NCI-H2029 treated with DMSO at 0.1 percent for 48 hours (cell line): Measurements from ENCODE around the gene MFAP2.
"Not testable (repeated sequence)": the region's sequence is repeated elsewhere in the genome, so short reads cannot be mapped to it uniquely, and the experiment has no call there.

Experiments
- DNase-seq: peaks from one replicate; lab custom pipeline; 2025; lab: John Stamatoyannopoulos, UW

Gene MFAP2

GRCh38 chr1:16961297-16962133 lies 18.9 kb downstream of the MFAP2 start:
- no peak for DNase-seq

DNA sequence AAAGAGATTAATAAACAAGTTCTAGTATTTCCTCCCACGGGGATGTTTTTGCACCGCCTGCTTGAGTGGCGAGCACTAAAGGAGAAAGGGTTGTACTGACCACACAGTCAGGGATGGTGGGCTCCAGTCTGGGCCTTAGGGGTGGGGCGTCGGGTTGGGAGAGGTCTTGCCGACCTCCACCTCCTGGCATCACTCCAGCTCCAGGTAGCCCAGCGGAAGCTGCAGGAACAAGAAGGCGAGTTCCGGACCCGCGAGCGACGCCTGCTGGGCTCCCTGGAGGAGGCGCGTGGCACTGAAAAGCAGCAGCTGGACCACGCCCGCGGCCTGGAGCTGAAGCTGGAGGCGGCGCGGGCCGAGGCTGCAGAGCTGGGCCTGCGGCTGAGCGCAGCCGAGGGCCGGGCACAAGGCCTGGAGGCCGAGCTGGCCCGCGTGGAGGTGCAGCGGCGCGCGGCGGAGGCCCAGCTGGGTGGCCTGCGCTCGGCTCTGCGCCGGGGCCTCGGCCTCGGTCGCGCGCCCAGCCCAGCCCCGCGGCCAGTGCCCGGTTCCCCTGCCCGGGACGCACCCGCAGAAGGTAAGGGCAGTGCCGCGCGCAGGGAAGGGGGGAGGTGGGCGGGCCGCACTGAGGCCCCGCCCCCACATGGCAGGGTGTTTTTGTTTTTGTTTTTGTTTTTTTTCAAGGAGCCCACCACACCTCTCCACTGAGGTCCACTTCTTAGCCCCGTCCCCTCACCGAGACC lies 19.7 kb downstream of the MFAP2 start:
- no peak for DNase-seq

DNA sequence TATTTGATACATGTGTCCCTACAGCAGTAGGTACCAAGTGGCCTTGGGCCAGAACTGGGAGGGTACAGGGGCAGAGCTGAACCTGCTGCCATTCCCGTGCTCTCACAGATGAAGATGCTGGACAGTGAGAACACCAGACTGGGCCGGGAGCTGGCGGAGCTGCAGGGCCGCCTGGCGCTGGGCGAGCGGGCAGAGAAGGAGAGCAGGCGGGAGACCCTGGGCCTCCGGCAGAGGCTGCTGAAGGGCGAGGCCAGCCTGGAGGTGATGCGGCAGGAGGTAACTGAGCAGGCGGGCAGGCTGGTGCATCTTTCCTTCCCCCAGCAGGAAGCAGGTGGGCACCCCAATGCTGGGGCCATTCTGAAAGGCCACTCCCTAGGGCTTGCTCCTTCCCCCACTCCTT lies 21.9 kb downstream of the MFAP2 start:
- DNase-seq: no peak

- DNase-seq: no peak
Measured at GRCh38 chr1:16957731-16958130, 22.7 kb downstream of the MFAP2 start.

DNA sequence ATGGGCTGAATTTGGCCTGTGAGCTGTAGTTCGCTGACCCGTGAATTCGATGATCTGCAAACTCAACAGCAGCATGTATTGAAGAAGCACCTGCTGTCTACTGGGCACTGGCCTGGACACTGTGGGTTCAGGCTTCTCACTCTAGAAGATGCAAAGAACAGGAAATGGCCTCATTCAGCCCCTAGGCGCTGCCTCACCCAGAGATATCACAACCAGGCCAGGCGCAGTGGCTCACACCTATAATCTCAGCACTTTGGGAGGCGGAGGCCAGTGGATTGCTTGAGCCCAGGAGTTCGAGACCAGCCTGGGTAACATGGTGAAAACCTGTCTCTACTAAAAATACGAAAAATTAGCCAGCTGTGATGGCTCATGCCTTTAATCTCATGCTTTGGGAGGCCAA lies 23.6 kb downstream of the MFAP2 start:
- DNase-seq: no peak

DNA sequence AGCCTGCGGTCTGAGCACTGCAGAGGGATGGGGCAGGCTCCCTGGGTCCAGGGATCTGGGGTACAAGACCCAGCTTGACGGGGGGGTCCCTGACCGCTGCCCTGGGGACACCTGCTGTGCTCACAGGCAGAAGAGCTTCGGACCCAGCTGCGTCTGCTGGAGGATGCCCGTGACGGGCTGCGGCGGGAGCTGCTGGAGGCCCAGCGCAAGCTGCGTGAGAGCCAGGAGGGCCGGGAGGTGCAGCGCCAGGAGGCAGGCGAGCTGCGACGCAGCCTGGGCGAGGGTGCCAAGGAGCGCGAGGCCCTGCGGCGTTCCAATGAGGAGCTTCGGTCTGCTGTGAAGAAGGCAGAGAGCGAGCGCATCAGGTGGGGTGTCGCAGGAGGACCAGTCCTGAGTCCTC lies 25.2 kb downstream of the MFAP2 start:
- no peak for DNase-seq

- DNase-seq: no peak
Measured at GRCh38 chr1:16954579-16954978, 25.8 kb downstream of the MFAP2 start.

DNA sequence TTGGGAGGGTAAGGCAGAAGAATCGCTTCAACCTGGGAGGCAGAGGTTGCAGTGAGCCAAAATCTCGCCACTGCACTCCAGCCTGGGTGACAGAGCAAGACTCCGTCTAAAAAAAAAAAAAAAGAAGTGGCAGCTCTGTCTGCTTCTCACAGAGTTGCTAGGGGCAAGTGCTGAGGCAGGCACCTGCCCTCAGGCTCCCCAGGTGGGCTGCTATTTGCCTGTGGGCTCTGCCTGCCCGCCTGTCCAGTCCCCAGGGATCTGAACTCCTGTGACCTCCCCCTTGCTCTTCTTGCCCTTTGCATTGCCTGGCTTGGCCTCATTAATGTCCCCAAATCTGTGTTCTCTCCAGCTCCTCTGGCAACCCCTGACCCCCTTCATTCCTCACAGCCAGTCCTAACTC lies 28.0 kb downstream of the MFAP2 start:
- DNase-seq: not testable (repeated sequence)

DNA sequence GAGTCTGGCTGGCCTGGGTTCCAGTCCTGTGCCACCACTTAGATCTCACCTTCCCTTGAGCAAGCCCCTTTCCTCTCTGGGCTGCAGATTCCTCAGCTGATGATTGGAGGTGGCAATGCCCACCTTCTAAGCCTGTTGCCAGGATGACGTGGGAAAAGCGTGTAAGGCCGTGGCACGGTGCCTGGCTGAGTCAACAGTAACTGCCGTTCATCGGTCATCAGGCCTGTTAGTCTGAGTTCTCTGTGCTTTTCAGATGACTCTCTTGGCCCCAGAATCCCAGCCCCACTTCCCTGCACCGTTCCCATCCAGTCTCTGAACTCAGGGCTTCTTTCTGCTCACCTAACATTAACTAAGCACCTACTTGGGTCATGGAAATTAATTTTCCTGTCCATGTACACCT lies 31.4 kb downstream of the MFAP2 start:
- not testable (repeated sequence) for DNase-seq

DNA sequence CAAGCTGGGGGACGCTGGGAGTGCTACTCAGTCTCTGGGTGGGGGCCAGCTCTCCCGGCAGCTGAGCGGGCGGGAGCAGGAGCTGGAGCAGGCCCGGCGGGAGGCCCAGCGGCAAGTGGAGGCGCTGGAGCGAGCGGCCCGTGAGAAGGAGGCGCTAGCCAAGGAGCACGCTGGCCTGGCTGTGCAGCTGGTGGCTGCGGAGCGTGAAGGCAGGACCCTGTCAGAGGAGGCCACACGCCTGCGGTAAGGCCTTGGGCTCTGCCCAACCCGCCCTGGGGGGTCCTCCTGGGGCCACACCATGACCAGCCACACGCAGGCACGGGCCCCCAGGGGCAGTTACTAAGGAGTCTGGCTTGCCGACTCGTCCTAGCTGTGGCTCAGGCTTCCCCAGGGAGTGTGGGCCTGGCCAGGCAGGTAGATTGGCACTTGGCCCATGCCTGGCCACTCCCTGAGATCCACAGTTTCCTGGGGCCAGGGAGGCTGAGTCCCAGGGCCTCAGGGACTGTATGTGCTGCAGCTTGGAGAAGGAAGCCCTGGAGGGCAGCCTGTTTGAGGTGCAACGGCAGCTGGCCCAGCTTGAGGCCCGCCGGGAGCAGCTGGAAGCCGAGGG lies 32.0 kb downstream of the MFAP2 start:
- DNase-seq: not testable (repeated sequence)

GRCh38 chr1:16946646-16947045 lies 33.8 kb downstream of the MFAP2 start:
- DNase-seq: no peak

DNA sequence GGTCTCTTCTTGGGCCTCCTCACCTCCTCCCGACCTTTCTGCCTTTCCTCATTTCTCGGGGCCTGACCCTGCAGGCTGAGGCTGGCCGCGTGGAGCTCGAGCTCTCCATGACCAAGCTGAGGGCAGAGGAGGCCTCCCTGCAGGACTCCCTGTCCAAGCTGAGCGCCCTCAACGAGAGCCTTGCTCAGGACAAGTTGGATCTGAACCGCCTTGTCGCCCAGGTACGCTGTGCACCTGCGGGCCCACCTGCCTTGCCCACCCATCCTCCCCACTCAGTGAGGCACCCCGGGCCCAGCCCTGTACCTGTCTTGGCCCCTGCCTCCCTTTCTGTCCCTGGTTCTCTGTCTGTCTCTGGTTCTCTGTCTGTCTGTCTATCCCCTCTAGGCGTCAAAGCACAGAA lies 34.2 kb downstream of the MFAP2 start:
- not testable (repeated sequence) for DNase-seq

- DNase-seq: not testable (repeated sequence)
Measured at GRCh38 chr1:16945512-16945911, 34.9 kb downstream of the MFAP2 start.

GRCh38 chr1:16944038-16944437 lies 36.4 kb downstream of the MFAP2 start:
- DNase-seq: no peak

DNA sequence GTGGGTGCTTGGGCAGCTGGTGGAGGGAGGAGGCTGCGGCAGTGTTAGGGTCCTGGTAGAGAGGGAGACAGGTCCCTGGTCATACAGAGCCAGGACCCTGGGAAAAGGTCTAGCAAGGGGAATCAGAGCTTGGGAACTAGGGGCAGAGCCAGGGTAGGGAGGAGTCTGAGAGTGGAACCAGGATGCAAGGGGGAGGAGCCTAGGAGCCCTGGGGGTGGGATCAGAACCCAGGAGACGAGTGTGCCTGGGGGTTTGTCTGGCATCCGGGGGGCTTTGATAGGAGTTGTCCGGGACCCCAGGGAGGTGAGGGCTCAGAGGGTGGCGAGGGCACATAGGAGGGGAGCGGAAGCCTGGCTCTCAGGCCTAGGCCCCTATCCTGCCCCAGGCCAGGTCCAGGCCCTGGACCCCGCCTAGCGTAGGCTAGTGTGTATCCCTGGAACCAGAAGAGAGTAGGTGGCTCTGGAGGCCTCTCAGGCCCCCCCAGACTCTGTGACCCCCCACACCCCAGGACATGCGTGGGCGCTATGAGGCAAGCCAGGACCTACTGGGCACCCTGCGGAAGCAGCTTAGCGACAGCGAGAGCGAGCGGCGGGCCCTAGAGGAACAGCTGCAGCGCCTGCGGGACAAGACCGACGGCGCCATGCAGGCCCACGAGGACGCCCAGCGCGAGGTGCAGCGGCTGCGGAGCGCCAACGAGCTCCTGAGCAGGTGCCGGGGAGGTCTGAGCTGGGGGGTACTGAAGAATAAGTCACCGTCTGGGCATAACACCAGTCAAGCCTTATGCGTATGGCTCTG lies 40.8 kb downstream of the MFAP2 start:
- DNase-seq: not testable (repeated sequence)

- no peak for DNase-seq
Measured at GRCh38 chr1:16938351-16939321, 41.8 kb downstream of the MFAP2 start.

DNA sequence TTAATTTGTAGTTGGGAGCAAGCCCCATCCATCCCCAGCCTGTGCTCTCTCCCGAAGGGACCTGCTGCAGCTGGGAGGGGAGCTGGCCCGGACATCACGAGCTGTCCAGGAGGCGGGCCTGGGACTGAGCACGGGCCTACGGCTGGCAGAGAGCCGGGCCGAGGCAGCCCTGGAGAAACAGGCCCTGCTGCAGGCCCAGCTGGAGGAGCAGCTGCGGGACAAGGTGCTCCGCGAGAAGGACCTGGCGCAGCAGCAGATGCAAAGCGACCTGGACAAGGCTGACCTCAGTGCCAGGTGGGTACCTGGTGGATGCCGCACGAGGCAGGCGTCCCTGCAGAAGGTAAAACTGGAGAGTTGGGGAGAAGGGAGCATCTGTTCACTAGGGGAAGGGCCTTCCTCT lies 43.8 kb downstream of the MFAP2 start:
- DNase-seq: not testable (repeated sequence)

DNA sequence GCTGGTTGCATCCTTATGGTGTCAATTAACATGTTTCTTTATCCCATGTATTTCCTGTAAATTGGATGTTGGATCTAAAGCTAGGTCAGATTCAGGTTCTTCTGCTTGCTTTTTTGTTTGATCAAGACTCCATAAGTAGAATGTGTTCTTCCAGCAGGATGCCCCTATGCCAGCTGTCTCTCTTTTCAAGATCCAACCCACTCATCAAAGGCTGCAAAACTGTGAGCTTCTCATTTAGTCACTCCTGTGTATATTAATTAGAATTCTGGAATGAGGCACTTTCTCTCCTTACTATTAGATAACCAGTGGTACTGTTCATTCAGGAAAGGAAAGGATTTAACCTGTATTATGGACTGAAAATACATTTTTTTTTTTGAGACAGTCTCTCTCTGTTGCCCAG lies 46.5 kb downstream of the MFAP2 start:
- not testable (repeated sequence) for DNase-seq

DNA sequence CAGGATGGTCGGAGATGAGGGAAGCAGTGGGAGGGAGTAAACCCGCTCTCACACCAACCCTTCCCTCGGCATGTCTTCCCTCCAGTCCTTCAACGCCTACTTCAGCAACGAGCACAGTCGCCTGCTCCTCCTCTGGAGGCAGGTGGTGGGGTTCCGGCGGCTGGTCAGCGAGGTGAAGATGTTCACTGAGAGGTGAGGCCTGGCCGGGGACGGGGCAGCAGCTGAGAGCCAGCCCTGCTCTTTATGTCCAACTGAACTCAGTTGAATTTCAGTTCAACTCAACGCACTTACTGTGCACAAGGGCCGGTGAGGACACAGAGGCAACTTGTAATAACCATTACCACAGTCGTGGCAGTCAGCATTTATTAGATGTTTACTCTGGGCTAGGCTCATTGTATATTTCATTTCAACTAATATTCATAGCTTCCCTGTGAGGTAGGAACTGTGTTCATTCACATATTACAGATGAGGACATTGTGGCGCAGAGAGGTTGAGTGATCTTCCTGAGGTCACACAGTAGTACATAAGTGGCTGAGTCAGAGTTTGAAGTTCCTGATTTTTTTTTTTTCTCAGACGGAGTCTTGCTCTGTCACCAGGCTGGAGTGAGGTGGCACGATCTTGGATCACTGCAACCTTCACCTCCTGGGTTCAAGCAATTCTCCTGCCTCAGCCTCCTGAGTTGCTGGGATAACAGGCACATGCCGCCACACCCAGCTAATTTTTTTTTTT lies 49.0 kb downstream of the MFAP2 start:
- DNase-seq: not testable (repeated sequence)
